ENCODE results near the gene TNRC6A. TPM values are rescaled to one million over a fixed set of nuclear protein-coding genes. Genes with fewer than 3 reads are reported as not detected.

TNRC6A gene
- total RNA-seq, 1 donor from 2014 or later = 54.2 TPM

GRCh38 chr16:24820522-24820921 lies 91.1 kb downstream of the TNRC6A start:
- DNase-seq = no peak
- H3K27me3 Mint-ChIP-seq = no peaks in the 10 kb centered on the region
- H3K9me3 Mint-ChIP-seq = no peaks in the 10 kb centered on the region
- no peak overlapping the region for H3K4me3 Mint-ChIP-seq
- H3K27ac Mint-ChIP-seq = peak overlapping the region; percentile 39
- intact Hi-C loops (cut with micrococcal nuclease) = no loop called here
- no peaks in the 10 kb centered on the region for H3K4me1 Mint-ChIP-seq
- H3K36me3 Mint-ChIP-seq (ENCODE audit: low read depth) = peaks cover 55% of the 10 kb centered on the region

- H3K27ac Mint-ChIP-seq = no peak overlapping the region
- H3K36me3 Mint-ChIP-seq (ENCODE audit: low read depth) = peaks cover 55% of the 10 kb centered on the region
- no peaks in the 10 kb centered on the region for H3K4me1 Mint-ChIP-seq
- H3K4me3 Mint-ChIP-seq = no peak overlapping the region
- DNase-seq = no peak
- intact Hi-C loops (cut with micrococcal nuclease) = no loop called here
- H3K27me3 Mint-ChIP-seq = no peaks in the 10 kb centered on the region
- H3K9me3 Mint-ChIP-seq = no peaks in the 10 kb centered on the region
Observed at GRCh38 chr16:24821129-24821528, 91.7 kb downstream of the TNRC6A start.

- H3K27ac Mint-ChIP-seq = no peak overlapping the region
- no peaks in the 10 kb centered on the region for H3K27me3 Mint-ChIP-seq
- no peaks in the 10 kb centered on the region for H3K4me1 Mint-ChIP-seq
- no peak overlapping the region for H3K4me3 Mint-ChIP-seq
- H3K36me3 Mint-ChIP-seq (ENCODE audit: low read depth) = peaks cover 59% of the 10 kb centered on the region
- intact Hi-C loops (cut with micrococcal nuclease) = no loop called here
- no peaks in the 10 kb centered on the region for H3K9me3 Mint-ChIP-seq
- DNase-seq = no peak
Observed at GRCh38 chr16:24822542-24822941, 93.1 kb downstream of the TNRC6A start.

GRCh38 chr16:24822974-24823373 lies 93.5 kb downstream of the TNRC6A start:
- Mint-ChIP-seq H3K9me3 (no peaks in the 10 kb centered on the region), H3K36me3 (ENCODE audit: low read depth) (peaks cover 55% of the 10 kb centered on the region), H3K4me1 (no peaks in the 10 kb centered on the region), H3K27ac (no peak overlapping the region), H3K27me3 (no peaks in the 10 kb centered on the region), H3K4me3 (no peak overlapping the region)
- intact Hi-C loops (cut with micrococcal nuclease) = no loop called here
- no peak for DNase-seq

GRCh38 chr16:24825696-24826095 lies 96.2 kb downstream of the TNRC6A start:
- H3K27ac Mint-ChIP-seq = no peak overlapping the region
- H3K4me1 Mint-ChIP-seq = no peaks in the 10 kb centered on the region
- intact Hi-C loops (cut with micrococcal nuclease) = no loop called here
- H3K36me3 Mint-ChIP-seq (ENCODE audit: low read depth) = peaks cover 34% of the 10 kb centered on the region
- H3K4me3 Mint-ChIP-seq = no peak overlapping the region
- H3K27me3 Mint-ChIP-seq = no peaks in the 10 kb centered on the region
- no peaks in the 10 kb centered on the region for H3K9me3 Mint-ChIP-seq
- no peak for DNase-seq

GRCh38 chr16:24826096-24826690 lies 96.7 kb downstream of the TNRC6A start:
- Mint-ChIP-seq H3K4me3 (no peak overlapping the region), H3K27ac (no peak overlapping the region), H3K36me3 (ENCODE audit: low read depth) (peaks cover 32% of the 10 kb centered on the region), H3K9me3 (no peaks in the 10 kb centered on the region), H3K4me1 (no peaks in the 10 kb centered on the region), H3K27me3 (no peaks in the 10 kb centered on the region)
- intact Hi-C loops (cut with micrococcal nuclease) = no loop called here
- DNase-seq = no peak

- no peak overlapping the region for H3K27ac Mint-ChIP-seq
- no peak for DNase-seq
- no peaks in the 10 kb centered on the region for H3K9me3 Mint-ChIP-seq
- peaks cover 27% of the 10 kb centered on the region for H3K36me3 Mint-ChIP-seq (ENCODE audit: low read depth)
- H3K27me3 Mint-ChIP-seq = no peaks in the 10 kb centered on the region
- H3K4me3 Mint-ChIP-seq = no peak overlapping the region
- H3K4me1 Mint-ChIP-seq = no peaks in the 10 kb centered on the region
- intact Hi-C loops (cut with micrococcal nuclease) = no loop called here
Observed at GRCh38 chr16:24826817-24827566, 97.5 kb downstream of the TNRC6A start.

- no peak overlapping the region for H3K4me3 Mint-ChIP-seq
- no peak for DNase-seq
- no peaks in the 10 kb centered on the region for H3K9me3 Mint-ChIP-seq
- intact Hi-C loops (cut with micrococcal nuclease) = no loop called here
- no peaks in the 10 kb centered on the region for H3K4me1 Mint-ChIP-seq
- H3K36me3 Mint-ChIP-seq (ENCODE audit: low read depth) = peaks cover 14% of the 10 kb centered on the region
- no peak overlapping the region for H3K27ac Mint-ChIP-seq
- no peaks in the 10 kb centered on the region for H3K27me3 Mint-ChIP-seq
Observed at GRCh38 chr16:24829153-24829552, 99.7 kb downstream of the TNRC6A start.

GRCh38 chr16:24833352-24833751 lies 103.9 kb downstream of the TNRC6A start:
- Mint-ChIP-seq H3K4me1 (no peaks in the 10 kb centered on the region), H3K36me3 (ENCODE audit: low read depth) (no peaks in the 10 kb centered on the region), H3K4me3 (no peak overlapping the region), H3K27ac (no peak overlapping the region), H3K9me3 (no peaks in the 10 kb centered on the region), H3K27me3 (no peaks in the 10 kb centered on the region)
- intact Hi-C loops (cut with micrococcal nuclease) = no loop called here
- DNase-seq = no peak

- H3K36me3 Mint-ChIP-seq (ENCODE audit: low read depth) = no peaks in the 10 kb centered on the region
- no peak for DNase-seq
- intact Hi-C loops (cut with micrococcal nuclease) = no loop called here
- H3K27ac Mint-ChIP-seq = no peak overlapping the region
- no peaks in the 10 kb centered on the region for H3K27me3 Mint-ChIP-seq
- no peak overlapping the region for H3K4me3 Mint-ChIP-seq
- no peaks in the 10 kb centered on the region for H3K4me1 Mint-ChIP-seq
- H3K9me3 Mint-ChIP-seq = no peaks in the 10 kb centered on the region
Observed at GRCh38 chr16:24834459-24835335, 105.2 kb downstream of the TNRC6A start.

- no peak overlapping the region for H3K27ac Mint-ChIP-seq
- no peak for DNase-seq
- no peaks in the 10 kb centered on the region for H3K9me3 Mint-ChIP-seq
- H3K27me3 Mint-ChIP-seq = no peaks in the 10 kb centered on the region
- intact Hi-C loops (cut with micrococcal nuclease) = no loop called here
- no peaks in the 10 kb centered on the region for H3K4me1 Mint-ChIP-seq
- no peaks in the 10 kb centered on the region for H3K36me3 Mint-ChIP-seq (ENCODE audit: low read depth)
- no peak overlapping the region for H3K4me3 Mint-ChIP-seq
Observed at GRCh38 chr16:24836836-24837235, 107.4 kb downstream of the TNRC6A start.

GRCh38 chr16:24837969-24838368 lies 108.5 kb downstream of the TNRC6A start:
- intact Hi-C loops (cut with micrococcal nuclease) = no loop called here
- no peaks in the 10 kb centered on the region for H3K4me1 Mint-ChIP-seq
- H3K36me3 Mint-ChIP-seq (ENCODE audit: low read depth) = no peaks in the 10 kb centered on the region
- no peaks in the 10 kb centered on the region for H3K9me3 Mint-ChIP-seq
- no peak for DNase-seq
- H3K27ac Mint-ChIP-seq = no peak overlapping the region
- no peak overlapping the region for H3K4me3 Mint-ChIP-seq
- H3K27me3 Mint-ChIP-seq = no peaks in the 10 kb centered on the region

- intact Hi-C loops (cut with micrococcal nuclease) = no loop called here
- no peak for DNase-seq
- H3K27me3 Mint-ChIP-seq = no peaks in the 10 kb centered on the region
- H3K36me3 Mint-ChIP-seq (ENCODE audit: low read depth) = no peaks in the 10 kb centered on the region
- no peak overlapping the region for H3K4me3 Mint-ChIP-seq
- no peaks in the 10 kb centered on the region for H3K9me3 Mint-ChIP-seq
- H3K27ac Mint-ChIP-seq = no peak overlapping the region
- H3K4me1 Mint-ChIP-seq = no peaks in the 10 kb centered on the region
Observed at GRCh38 chr16:24838554-24839266, 109.3 kb downstream of the TNRC6A start.

Data from activated CD4-positive, alpha-beta T cell treated with anti-CD3 and anti-CD28 coated beads, Interleukin-2, amount 10 ng/mL, durations not matched to agents 24 days and 14 days (primary cell).